Skeletal muscle satellite cell (primary cell): ENCODE measurements around the gene TMEM121.
"Not testable (repeated sequence)": the region's sequence is repeated elsewhere in the genome, so short reads cannot be mapped to it uniquely, and the experiment has no call there.

ENCODE experiments used
- H3K27me3 ChIP-seq: 2 replicates; pipeline ENCODE4 v1.7.0; 2013; ENCODE audit warnings: low read length; ENCODE audit not compliant: control insufficient read depth, insufficient read depth
- H3K36me3 ChIP-seq: 2 replicates; pipeline ENCODE4 v1.7.0; 2013; ENCODE audit warnings: mild to moderate bottlenecking, control low read depth, low read length; ENCODE audit not compliant: insufficient read depth
- H3K4me1 ChIP-seq: 2 replicates; pipeline ENCODE4 v1.7.0; 2013; ENCODE audit warnings: low read length; ENCODE audit not compliant: control insufficient read depth, insufficient read depth
- H3K4me2 ChIP-seq: 2 replicates; pipeline ENCODE4 v1.7.0; 2013; ENCODE audit warnings: mild to moderate bottlenecking, low read length
- H3K4me3 ChIP-seq: 2 replicates; pipeline ENCODE4 v1.7.0; 2013; ENCODE audit warnings: low read length
- H3K9ac ChIP-seq: 2 replicates; pipeline ENCODE4 v1.7.0; 2013; ENCODE audit warnings: mild to moderate bottlenecking, low read depth, low read length, moderate library complexity
- H3K9me3 ChIP-seq: replicated peaks from 2 replicates; pipeline ENCODE4 v1.7.0; 2013; ENCODE audit warnings: mild to moderate bottlenecking, control low read depth, low read length

TMEM121 gene

GRCh38 chr14:105573841-105574240 lies 47.5 kb downstream of the TMEM121 start:
- H3K36me3 ChIP-seq, H3K4me1 ChIP-seq, H3K4me2 ChIP-seq, H3K4me3 ChIP-seq, H3K27me3 ChIP-seq, H3K9me3 ChIP-seq, H3K9ac ChIP-seq: not testable (repeated sequence)

GRCh38 chr14:105574411-105574810 lies 48.0 kb downstream of the TMEM121 start:
- H3K9ac ChIP-seq, H3K27me3 ChIP-seq, H3K4me3 ChIP-seq, H3K4me2 ChIP-seq, H3K4me1 ChIP-seq, H3K9me3 ChIP-seq, H3K36me3 ChIP-seq: not testable (repeated sequence)

- H3K4me2 ChIP-seq, H3K27me3 ChIP-seq, H3K9ac ChIP-seq, H3K36me3 ChIP-seq, H3K4me1 ChIP-seq, H3K9me3 ChIP-seq, H3K4me3 ChIP-seq: not testable (repeated sequence)
Observed at GRCh38 chr14:105575016-105575700, 48.8 kb downstream of the TMEM121 start.

GRCh38 chr14:105576525-105577088 lies 50.2 kb downstream of the TMEM121 start:
- no peak overlapping the region for H3K9ac ChIP-seq
- H3K4me1 ChIP-seq = no peaks in the 10 kb centered on the region
- H3K4me3 ChIP-seq = no peak overlapping the region
- no peaks in the 10 kb centered on the region for H3K9me3 ChIP-seq
- H3K27me3 ChIP-seq = no peaks in the 10 kb centered on the region
- H3K4me2 ChIP-seq = no peak overlapping the region
- no peaks in the 10 kb centered on the region for H3K36me3 ChIP-seq

GRCh38 chr14:105577314-105577861 lies 51.0 kb downstream of the TMEM121 start:
- H3K4me1 ChIP-seq = no peaks in the 10 kb centered on the region
- H3K27me3 ChIP-seq = no peaks in the 10 kb centered on the region
- H3K9me3 ChIP-seq = no peaks in the 10 kb centered on the region
- H3K9ac ChIP-seq = no peak overlapping the region
- no peaks in the 10 kb centered on the region for H3K36me3 ChIP-seq
- no peak overlapping the region for H3K4me3 ChIP-seq
- H3K4me2 ChIP-seq = no peak overlapping the region

- H3K27me3 ChIP-seq = no peaks in the 10 kb centered on the region
- no peak overlapping the region for H3K4me3 ChIP-seq
- no peaks in the 10 kb centered on the region for H3K36me3 ChIP-seq
- no peaks in the 10 kb centered on the region for H3K4me1 ChIP-seq
- H3K4me2 ChIP-seq = no peak overlapping the region
- peaks cover 3% of the 10 kb centered on the region for H3K9me3 ChIP-seq
- H3K9ac ChIP-seq = no peak overlapping the region
Observed at GRCh38 chr14:105578070-105578469, 51.7 kb downstream of the TMEM121 start.

GRCh38 chr14:105579221-105579620 lies 52.8 kb downstream of the TMEM121 start:
- not testable (repeated sequence) for H3K9ac ChIP-seq, H3K4me2 ChIP-seq, H3K36me3 ChIP-seq, H3K4me3 ChIP-seq, H3K9me3 ChIP-seq, H3K4me1 ChIP-seq, H3K27me3 ChIP-seq
